Endothelial cell of umbilical vein (primary cell): ENCODE data around the gene SORCS3. TPM values are rescaled to one million over a fixed set of nuclear protein-coding genes. Genes with fewer than 3 reads are reported as not detected.

Source experiments
- BruUV-seq: library from RNA; stranded (reverse); fragments of 400-500 nt; replicated peaks from 2 replicates; lab custom pipeline; 2021; lab: Mats Ljungman, UMichigan
- CTCF ChIA-PET: fragments of 300-600, 350-600 bp; sonication (Branson Sonifier 250); formaldehyde crosslinking; loops from one replicate; lab custom pipeline; 2021; ENCODE audit warnings: antibody characterized with exemption, inconsistent platforms; lab: Charles Lee
- POLR2A ChIA-PET: fragments of 300-600, 350-600 bp; sonication (Branson Sonifier 250); formaldehyde crosslinking; loops from one replicate; lab custom pipeline; 2021; ENCODE audit warnings: antibody characterized with exemption, inconsistent platforms; lab: Charles Lee
- DNase-seq: peaks from one replicate; pipeline ENCODE4 v3.0.0-alpha.2; 2011; ENCODE audit warnings: low read depth, low spot score
- FAIRE-seq: peaks from 2 replicates; lab custom pipeline; 2011; peaks lifted over from hg19 to GRCh38; lab: Jason Lieb, UNC
- H2AFZ ChIP-seq: 2 replicates; pipeline ENCODE4 v1.6.0; 2012; ENCODE audit warnings: low read depth, low read length, control low read depth, inconsistent platforms
- H3K27ac ChIP-seq: 2 replicates; pipeline ENCODE4 v1.5.1; 2011; ENCODE audit warnings: low read depth, mild to moderate bottlenecking, control low read depth, low read length, moderate library complexity; ENCODE audit not compliant: insufficient read depth
- H3K27me3 ChIP-seq, 2 experiments: 2 replicates each; pipeline versions ENCODE4 v1.6.0 to v1.6.1; 2011; ENCODE audit warnings: low read length in 2 of 2, mixed read lengths in 1 of 2; ENCODE audit not compliant: control insufficient read depth in 2 of 2, insufficient read depth in 2 of 2
- H3K36me3 ChIP-seq, 2 experiments: 2 replicates in 1 of 2; 3 replicates in 1 of 2; pipeline ENCODE4 v1.5.1; 2011; ENCODE audit warnings: low read length in 2 of 2, mild to moderate bottlenecking in 1 of 2, moderate library complexity in 1 of 2; ENCODE audit not compliant: control insufficient read depth in 2 of 2, insufficient read depth in 2 of 2; ENCODE audit errors: extremely low read depth in 1 of 2
- H3K4me1 ChIP-seq: 3 replicates; pipeline ENCODE4 v1.5.1; 2011; ENCODE audit warnings: mild to moderate bottlenecking, low read length; ENCODE audit not compliant: control insufficient read depth, insufficient read depth; ENCODE audit errors: extremely low read depth
- H3K4me2 ChIP-seq: 2 replicates; pipeline ENCODE4 v1.6.1; 2011; ENCODE audit warnings: low read length, control low read depth, mixed read lengths; ENCODE audit not compliant: insufficient read depth
- H3K4me3 ChIP-seq, 3 experiments: fragments of 200-600 bp in 1 of 3; sonication (generic), shearing (Covaris generic) in 1 of 3; replicated peaks in 1 of 3; 2 replicates each; pipeline ENCODE4 v1.5.1; 2011 to 2016; ENCODE audit warnings: control low read depth in 3 of 3, low read length in 3 of 3, mild to moderate bottlenecking in 2 of 3, inconsistent platforms in 1 of 3, low read depth in 1 of 3, moderate library complexity in 1 of 3; ENCODE audit not compliant: insufficient read depth in 1 of 3
- H3K79me2 ChIP-seq: 2 replicates; pipeline ENCODE4 v1.6.0; 2012; ENCODE audit warnings: low read length, inconsistent platforms; ENCODE audit not compliant: control insufficient read depth, insufficient read depth
- H3K9ac ChIP-seq: replicated peaks from 2 replicates; pipeline ENCODE3; 2011; ENCODE audit warnings: low read length, control low read depth; ENCODE audit not compliant: insufficient read depth; ENCODE audit errors: extremely low read depth
- H3K9me1 ChIP-seq: replicated peaks from 3 replicates; pipeline ENCODE4 v1.6.0; 2011; ENCODE audit warnings: mild to moderate bottlenecking, low read length; ENCODE audit not compliant: control insufficient read depth, insufficient read depth; ENCODE audit errors: extremely low read depth
- H3K9me3 ChIP-seq: replicated peaks from 2 replicates; pipeline ENCODE4 v1.5.1; 2012; ENCODE audit warnings: low read length, inconsistent platforms; ENCODE audit not compliant: control insufficient read depth, insufficient read depth
- H4K20me1 ChIP-seq: replicated peaks from 2 replicates; pipeline ENCODE3; 2011; ENCODE audit warnings: mild to moderate bottlenecking, low read length; ENCODE audit not compliant: control insufficient read depth, insufficient read depth; ENCODE audit errors: extremely low read depth
- EZH2 ChIP-seq: IDR thresholded peaks from 2 replicates; pipeline ENCODE4 v1.6.1; 2012; ENCODE audit warnings: borderline replicate concordance, low read depth, mild to moderate bottlenecking, moderate library complexity, low read length, inconsistent platforms; ENCODE audit not compliant: severe bottlenecking
- FOS ChIP-seq: IDR thresholded peaks from 2 replicates; pipeline ENCODE4 v1.6.1; 2011; ENCODE audit warnings: mild to moderate bottlenecking, low read length, moderate library complexity, borderline replicate concordance; ENCODE audit not compliant: insufficient read depth
- GATA2 ChIP-seq: IDR thresholded peaks from 2 replicates; pipeline ENCODE4 v1.7.0; 2011; ENCODE audit warnings: low read depth, mild to moderate bottlenecking, moderate library complexity, mixed read lengths, low read length; ENCODE audit not compliant: insufficient read length, insufficient read depth
- JUN ChIP-seq: IDR thresholded peaks from 2 replicates; pipeline ENCODE4 v1.6.1; 2011; ENCODE audit warnings: borderline replicate concordance, low read depth; ENCODE audit not compliant: insufficient read length, insufficient read depth
- MYC ChIP-seq: IDR thresholded peaks from one replicate; pipeline ENCODE4 v1.6.1; 2011; ENCODE audit warnings: mild to moderate bottlenecking, low read depth, low read length
- POLR2A ChIP-seq: IDR thresholded peaks from 2 replicates; pipeline ENCODE4 v1.6.1; 2012; ENCODE audit warnings: low read depth, mild to moderate bottlenecking, control low read depth, low read length
- POLR2AphosphoS5 ChIP-seq: IDR thresholded peaks from 2 replicates; pipeline ENCODE4 v1.6.1; 2012; ENCODE audit warnings: low read depth, mild to moderate bottlenecking, control low read depth, low read length, moderate library complexity; ENCODE audit not compliant: insufficient read depth
- dilution Hi-C: fragments of 300-500 bp; cut with MboI; formaldehyde crosslinking; loops from one replicate; pipeline ENCODE4 v1.15.0; 2019; ENCODE audit warnings: low sequenced_read_pairs; ENCODE audit not compliant: extremely low pct_ligation_motif_present
- intact Hi-C: fragments of 100-400 bp; cut with micrococcal nuclease; formaldehyde crosslinking; loops from one replicate; pipeline ENCODE4 v1.10.0; 2022
- polyA plus RNA-seq, 4 experiments: library from polyadenylated mRNA; depleted of rRNA in 3 of 4; stranded (reverse) in 3 of 4; unstranded in 1 of 4; fragments of >200 nt; gene quantifications; 2 replicates each; pipeline versions ENCODE4 v1.2.1 to v1.2.3, GENCODE V29; 2011 to 2012; ENCODE audit warnings: missing spikeins in 1 of 4
- total RNA-seq: library from RNA; stranded (reverse); gene quantifications from 2 replicates; pipeline ENCODE4 v1.2.3, GENCODE V29; 2021
- TF ChIP-seq, protein P1 (sequence below), 2 donors: IDR thresholded peaks; 1 replicate in 1 of 2; 2 replicates in 1 of 2; pipeline ENCODE4 v1.5.1; 2011; ENCODE audit warnings: low read length in 2 of 2, mild to moderate bottlenecking in 2 of 2, moderate library complexity in 2 of 2, control low read depth in 1 of 2, inconsistent platforms in 1 of 2, low read depth in 1 of 2; ENCODE audit not compliant: insufficient read depth in 1 of 2; ENCODE audit errors: extremely low read depth in 1 of 2
- TF ChIP-seq, protein P2 (sequence below): IDR thresholded peaks from 2 replicates; pipeline ENCODE4 v1.6.1; 2011; ENCODE audit not compliant: insufficient read depth, insufficient read length

SORCS3 gene
- total and polyA plus RNA-seq, 2 donors (not counting 3 experiments of a cell fraction or from before 2014, with no cell fraction given): not detected

DNA sequence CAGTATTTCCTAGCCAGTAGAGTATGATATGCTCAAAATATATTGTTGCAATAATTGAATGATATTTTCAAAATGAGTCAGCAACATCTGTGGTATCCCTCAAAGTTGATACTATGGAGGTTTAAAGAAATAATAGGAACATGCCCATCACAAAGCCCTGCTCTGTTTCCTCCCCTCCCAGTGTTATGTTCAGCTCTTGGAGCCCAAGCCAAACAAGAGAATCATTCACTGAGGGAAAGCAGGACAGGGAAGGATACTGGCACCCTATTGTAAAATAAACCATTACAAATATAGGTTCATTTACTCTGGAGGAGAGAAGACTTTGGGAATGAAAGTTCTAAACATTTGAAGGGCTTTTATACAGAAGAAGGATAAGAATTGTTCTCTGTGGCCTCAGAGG is 37.6 kb downstream of the SORCS3 start:
- TF ChIP-seq, protein P1, sequence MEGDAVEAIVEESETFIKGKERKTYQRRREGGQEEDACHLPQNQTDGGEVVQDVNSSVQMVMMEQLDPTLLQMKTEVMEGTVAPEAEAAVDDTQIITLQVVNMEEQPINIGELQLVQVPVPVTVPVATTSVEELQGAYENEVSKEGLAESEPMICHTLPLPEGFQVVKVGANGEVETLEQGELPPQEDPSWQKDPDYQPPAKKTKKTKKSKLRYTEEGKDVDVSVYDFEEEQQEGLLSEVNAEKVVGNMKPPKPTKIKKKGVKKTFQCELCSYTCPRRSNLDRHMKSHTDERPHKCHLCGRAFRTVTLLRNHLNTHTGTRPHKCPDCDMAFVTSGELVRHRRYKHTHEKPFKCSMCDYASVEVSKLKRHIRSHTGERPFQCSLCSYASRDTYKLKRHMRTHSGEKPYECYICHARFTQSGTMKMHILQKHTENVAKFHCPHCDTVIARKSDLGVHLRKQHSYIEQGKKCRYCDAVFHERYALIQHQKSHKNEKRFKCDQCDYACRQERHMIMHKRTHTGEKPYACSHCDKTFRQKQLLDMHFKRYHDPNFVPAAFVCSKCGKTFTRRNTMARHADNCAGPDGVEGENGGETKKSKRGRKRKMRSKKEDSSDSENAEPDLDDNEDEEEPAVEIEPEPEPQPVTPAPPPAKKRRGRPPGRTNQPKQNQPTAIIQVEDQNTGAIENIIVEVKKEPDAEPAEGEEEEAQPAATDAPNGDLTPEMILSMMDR (IDR thresholded peaks at IDR 0.05; ENCODE audit: extremely low read depth in 1 of 2, insufficient read depth in 1 of 2, low read depth in 1 of 2, low read length in 2 of 2): no peak
- TF ChIP-seq, protein P2, sequence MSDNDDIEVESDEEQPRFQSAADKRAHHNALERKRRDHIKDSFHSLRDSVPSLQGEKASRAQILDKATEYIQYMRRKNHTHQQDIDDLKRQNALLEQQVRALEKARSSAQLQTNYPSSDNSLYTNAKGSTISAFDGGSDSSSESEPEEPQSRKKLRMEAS: no peak
- TF ChIP-seq MYC (no peak), GATA2 (no peak), POLR2AphosphoS5 (no peak), POLR2A (no peak), EZH2 (no peak), JUN (no peak), FOS (no peak)
- FAIRE-seq: no peak

More for the DNA sequence above, 37.6 kb downstream of the SORCS3 start:
- H3K36me3 ChIP-seq: no peaks in the 10 kb centered on the region
- dilution Hi-C loops (no loop called here), intact Hi-C loops (no loop called here)
- H3K4me2 ChIP-seq: no peak overlapping the region
- no peaks in the 10 kb centered on the region for H3K27me3 ChIP-seq
- BruUV-seq: no TSS peak
- no peaks in the 10 kb centered on the region for H3K4me1 ChIP-seq
- no peak overlapping the region for H3K4me3 ChIP-seq
- no peaks in the 10 kb centered on the region for H3K9me1 ChIP-seq
- no peak overlapping the region for H3K9ac ChIP-seq
- ChIA-PET POLR2A (no interaction called here), CTCF (no interaction called here)
- no peaks in the 10 kb centered on the region for H3K9me3 ChIP-seq
- H4K20me1 ChIP-seq: no peaks in the 10 kb centered on the region
- H2AFZ ChIP-seq: no peak overlapping the region
- H3K27ac ChIP-seq: no peak overlapping the region
- DNase-seq: no peak
- no peaks in the 10 kb centered on the region for H3K79me2 ChIP-seq
